Measurements from ENCODE around the gene CLEC11A. TPM values are rescaled to one million over a fixed set of nuclear protein-coding genes. Genes with fewer than 3 reads are reported as not detected.

Gene CLEC11A
- total RNA-seq, 1 donor from 2014 or later, result 37.3 TPM

GRCh38 chr19:50735869-50736268 is 12.7 kb downstream of the CLEC11A start:
- peaks cover 30% of the 10 kb centered on the region for H3K9me3 Mint-ChIP-seq (ENCODE audit: unreplicated experiment)
- peaks cover 13% of the 10 kb centered on the region for H3K36me3 Mint-ChIP-seq (ENCODE audit: low read depth, unreplicated experiment)
- no peak overlapping the region for H3K4me3 Mint-ChIP-seq (ENCODE audit: unreplicated experiment)
- H3K27me3 Mint-ChIP-seq (ENCODE audit: unreplicated experiment), result peaks cover 5% of the 10 kb centered on the region
- H3K4me1 Mint-ChIP-seq (ENCODE audit: unreplicated experiment), result no peaks in the 10 kb centered on the region
- TF ChIP-seq, protein P1, sequence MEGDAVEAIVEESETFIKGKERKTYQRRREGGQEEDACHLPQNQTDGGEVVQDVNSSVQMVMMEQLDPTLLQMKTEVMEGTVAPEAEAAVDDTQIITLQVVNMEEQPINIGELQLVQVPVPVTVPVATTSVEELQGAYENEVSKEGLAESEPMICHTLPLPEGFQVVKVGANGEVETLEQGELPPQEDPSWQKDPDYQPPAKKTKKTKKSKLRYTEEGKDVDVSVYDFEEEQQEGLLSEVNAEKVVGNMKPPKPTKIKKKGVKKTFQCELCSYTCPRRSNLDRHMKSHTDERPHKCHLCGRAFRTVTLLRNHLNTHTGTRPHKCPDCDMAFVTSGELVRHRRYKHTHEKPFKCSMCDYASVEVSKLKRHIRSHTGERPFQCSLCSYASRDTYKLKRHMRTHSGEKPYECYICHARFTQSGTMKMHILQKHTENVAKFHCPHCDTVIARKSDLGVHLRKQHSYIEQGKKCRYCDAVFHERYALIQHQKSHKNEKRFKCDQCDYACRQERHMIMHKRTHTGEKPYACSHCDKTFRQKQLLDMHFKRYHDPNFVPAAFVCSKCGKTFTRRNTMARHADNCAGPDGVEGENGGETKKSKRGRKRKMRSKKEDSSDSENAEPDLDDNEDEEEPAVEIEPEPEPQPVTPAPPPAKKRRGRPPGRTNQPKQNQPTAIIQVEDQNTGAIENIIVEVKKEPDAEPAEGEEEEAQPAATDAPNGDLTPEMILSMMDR (IDR thresholded peaks at IDR 0.05; ENCODE audit: unreplicated experiment), result no peak
- no peak for DNase-seq (ENCODE audit: low spot score)
- H3K27ac Mint-ChIP-seq (ENCODE audit: unreplicated experiment), result no peak overlapping the region

GRCh38 chr19:50736338-50736737 is 13.2 kb downstream of the CLEC11A start:
- Mint-ChIP-seq H3K27ac (ENCODE audit: unreplicated experiment) (no peak overlapping the region), H3K4me3 (ENCODE audit: unreplicated experiment) (peak overlapping the region; percentile 3), H3K9me3 (ENCODE audit: unreplicated experiment) (peaks cover 30% of the 10 kb centered on the region), H3K27me3 (ENCODE audit: unreplicated experiment) (peaks cover 5% of the 10 kb centered on the region), H3K4me1 (ENCODE audit: unreplicated experiment) (no peaks in the 10 kb centered on the region), H3K36me3 (ENCODE audit: low read depth, unreplicated experiment) (peaks cover 13% of the 10 kb centered on the region)
- DNase-seq (ENCODE audit: low spot score), result no peak
- TF ChIP-seq, protein P1 (IDR thresholded peaks at IDR 0.05; ENCODE audit: unreplicated experiment), result no peak

GRCh38 chr19:50739132-50739913 is 16.2 kb downstream of the CLEC11A start:
- peaks cover 30% of the 10 kb centered on the region for H3K9me3 Mint-ChIP-seq (ENCODE audit: unreplicated experiment)
- H3K36me3 Mint-ChIP-seq (ENCODE audit: low read depth, unreplicated experiment), result peaks cover 13% of the 10 kb centered on the region
- H3K4me3 Mint-ChIP-seq (ENCODE audit: unreplicated experiment), result no peak overlapping the region
- H3K27ac Mint-ChIP-seq (ENCODE audit: unreplicated experiment), result no peak overlapping the region
- no peaks in the 10 kb centered on the region for H3K4me1 Mint-ChIP-seq (ENCODE audit: unreplicated experiment)
- DNase-seq (ENCODE audit: low spot score), result no peak
- peaks cover 7% of the 10 kb centered on the region for H3K27me3 Mint-ChIP-seq (ENCODE audit: unreplicated experiment)
- TF ChIP-seq, protein P1 (IDR thresholded peaks at IDR 0.05; ENCODE audit: unreplicated experiment), result no peak

GRCh38 chr19:50739914-50740426 is 16.8 kb downstream of the CLEC11A start:
- DNase-seq (ENCODE audit: low spot score), result no peak
- Mint-ChIP-seq H3K4me1 (ENCODE audit: unreplicated experiment) (no peaks in the 10 kb centered on the region), H3K4me3 (ENCODE audit: unreplicated experiment) (no peak overlapping the region), H3K27ac (ENCODE audit: unreplicated experiment) (no peak overlapping the region), H3K9me3 (ENCODE audit: unreplicated experiment) (peaks cover 30% of the 10 kb centered on the region), H3K36me3 (ENCODE audit: low read depth, unreplicated experiment) (peaks cover 13% of the 10 kb centered on the region), H3K27me3 (ENCODE audit: unreplicated experiment) (peaks cover 7% of the 10 kb centered on the region)
- TF ChIP-seq, protein P1 (IDR thresholded peaks at IDR 0.05; ENCODE audit: unreplicated experiment), result no peak

Measured in endothelial cell (in vitro differentiated cells).